Measurements from ENCODE around the gene KPNA2. TPM values are rescaled to one million over a fixed set of nuclear protein-coding genes. Genes with fewer than 3 reads are reported as not detected.
"Not testable (repeated sequence)": the region's sequence is repeated elsewhere in the genome, so short reads cannot be mapped to it uniquely, and the experiment has no call there.

KPNA2 gene
- polyA plus RNA-seq, 3 donors: 23.2 to 36.1 (median 23.2) TPM

DNA sequence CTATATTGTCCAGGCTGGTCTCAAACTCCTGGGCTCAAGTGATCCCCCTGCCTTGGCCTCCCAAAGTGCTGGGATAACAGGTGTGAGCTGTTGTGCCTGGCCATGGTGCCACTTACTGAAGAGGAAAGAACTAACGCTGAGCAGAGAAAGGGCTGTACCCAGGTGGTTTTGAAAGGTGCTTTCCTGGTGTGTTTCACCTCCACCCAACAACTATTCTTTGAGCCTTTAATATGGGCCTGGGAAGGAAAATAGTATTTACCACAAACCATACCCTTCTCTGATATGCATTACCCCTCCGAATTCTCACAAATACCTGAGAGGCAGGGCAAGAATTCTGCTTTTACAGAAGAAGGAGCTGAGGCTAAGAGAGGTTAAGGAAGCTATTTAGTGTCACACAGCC lies 24.8 kb downstream of the KPNA2 start:
- WGBS (ENCODE audit: insufficient coverage): no CpG with 5 or more reads among the region's 2 CpGs
- H3K9ac ChIP-seq (ENCODE audit: insufficient read depth, low read length, poor library complexity, severe bottlenecking): no peak overlapping the region
- H3K79me2 ChIP-seq (ENCODE audit: insufficient read depth, low read length): no peaks in the 10 kb centered on the region
- Mint-ChIP-seq H3K27me3 (ENCODE audit: low read depth in 3 of 3) (peaks cover 2 to 4% (median 4%) of the 10 kb centered on the region in 3 donors), H3K36me3 (no peaks in the 10 kb centered on the region), H3K4me3 (no peak overlapping the region), H3K9me3 (no peaks in the 10 kb centered on the region), H3K27ac (no peak overlapping the region), H3K4me1 (peaks cover 4% of the 10 kb centered on the region)
- H3K4me2 ChIP-seq (replicated peaks; ENCODE audit: extremely low read depth, low read length, poor library complexity, severe bottlenecking): no peak overlapping the region
- no peaks in the 10 kb centered on the region for H3K4me1 ChIP-seq (ENCODE audit: control insufficient read depth in 1 of 2, insufficient read depth in 2 of 2, low read length in 2 of 2)
- TF ChIP-seq, protein P1, sequence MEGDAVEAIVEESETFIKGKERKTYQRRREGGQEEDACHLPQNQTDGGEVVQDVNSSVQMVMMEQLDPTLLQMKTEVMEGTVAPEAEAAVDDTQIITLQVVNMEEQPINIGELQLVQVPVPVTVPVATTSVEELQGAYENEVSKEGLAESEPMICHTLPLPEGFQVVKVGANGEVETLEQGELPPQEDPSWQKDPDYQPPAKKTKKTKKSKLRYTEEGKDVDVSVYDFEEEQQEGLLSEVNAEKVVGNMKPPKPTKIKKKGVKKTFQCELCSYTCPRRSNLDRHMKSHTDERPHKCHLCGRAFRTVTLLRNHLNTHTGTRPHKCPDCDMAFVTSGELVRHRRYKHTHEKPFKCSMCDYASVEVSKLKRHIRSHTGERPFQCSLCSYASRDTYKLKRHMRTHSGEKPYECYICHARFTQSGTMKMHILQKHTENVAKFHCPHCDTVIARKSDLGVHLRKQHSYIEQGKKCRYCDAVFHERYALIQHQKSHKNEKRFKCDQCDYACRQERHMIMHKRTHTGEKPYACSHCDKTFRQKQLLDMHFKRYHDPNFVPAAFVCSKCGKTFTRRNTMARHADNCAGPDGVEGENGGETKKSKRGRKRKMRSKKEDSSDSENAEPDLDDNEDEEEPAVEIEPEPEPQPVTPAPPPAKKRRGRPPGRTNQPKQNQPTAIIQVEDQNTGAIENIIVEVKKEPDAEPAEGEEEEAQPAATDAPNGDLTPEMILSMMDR (IDR thresholded peaks at IDR 0.05): no peak
- H3K27me3 ChIP-seq (ENCODE audit: control insufficient read depth in 2 of 2, insufficient read depth in 2 of 2, low read length in 2 of 2): no peaks in the 10 kb centered on the region
- H3K27ac ChIP-seq (ENCODE audit: low read depth in 1 of 2, low read length in 2 of 2): no peak overlapping the region
- no peak for DNase-seq
- H3K9me3 ChIP-seq (replicated peaks in 1 of 2; ENCODE audit: control insufficient read depth in 1 of 2, insufficient read depth in 1 of 2, low read length in 2 of 2): no peaks in the 10 kb centered on the region
- H4K20me1 ChIP-seq (ENCODE audit: insufficient read depth, low read length): no peaks in the 10 kb centered on the region
- no peaks in the 10 kb centered on the region for H3K36me3 ChIP-seq (replicated peaks in 1 of 2; ENCODE audit: control insufficient read depth in 1 of 2, insufficient read depth in 2 of 2, low read length in 2 of 2)
- no peak overlapping the region for H2AFZ ChIP-seq (ENCODE audit: insufficient read depth, low read depth, low read length, poor library complexity, severe bottlenecking)
- intact Hi-C loops (cut with micrococcal nuclease): no loop called here
- H3K4me3 ChIP-seq (replicated peaks in 1 of 3; ENCODE audit: low read depth in 2 of 3, low read length in 3 of 3): no peak overlapping the region

DNA sequence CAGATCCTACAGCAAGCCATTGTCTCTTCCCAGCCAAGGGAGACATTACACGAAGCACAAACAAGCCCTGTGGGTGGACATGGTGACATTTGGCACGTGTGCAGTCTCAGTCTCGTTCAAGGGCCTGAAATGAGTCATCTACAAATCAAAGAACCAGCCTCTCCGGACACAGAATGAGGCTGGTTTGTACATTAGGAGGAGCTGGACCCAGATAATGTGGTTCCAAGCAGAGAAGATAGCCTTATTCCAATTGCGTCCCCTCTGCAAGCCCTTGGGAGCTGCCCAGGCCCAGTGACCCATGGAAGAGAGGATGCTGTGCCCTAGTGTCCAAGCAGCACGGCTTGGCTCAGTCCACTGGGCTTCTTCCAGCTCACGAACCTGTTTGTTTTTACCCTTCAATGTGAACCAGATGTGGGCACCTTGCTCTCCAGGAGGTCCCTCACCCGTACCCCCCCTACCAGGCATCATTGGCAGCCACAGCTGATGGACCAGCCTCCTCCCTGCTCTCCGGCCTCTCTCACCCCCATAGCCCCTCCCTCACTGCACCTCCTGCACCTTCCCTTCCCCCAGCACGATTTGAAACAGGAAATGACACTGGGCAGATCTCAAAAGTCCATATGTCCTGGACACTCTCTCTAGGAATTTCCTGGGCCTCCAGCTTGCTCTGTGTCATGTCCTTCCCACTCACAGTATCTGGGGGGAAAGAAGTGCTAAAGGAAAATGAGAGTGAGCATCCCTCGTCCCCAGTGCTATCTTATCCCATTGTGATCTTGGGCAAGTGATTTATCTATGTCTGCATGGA lies 26.2 kb downstream of the KPNA2 start:
- Histone ChIP-seq H3K4me3 (replicated peaks in 1 of 3; ENCODE audit: low read depth in 2 of 3, low read length in 3 of 3) (no peak overlapping the region), H2AFZ (ENCODE audit: insufficient read depth, low read depth, low read length, poor library complexity, severe bottlenecking) (no peak overlapping the region), H3K4me2 (replicated peaks; ENCODE audit: extremely low read depth, low read length, poor library complexity, severe bottlenecking) (no peak overlapping the region), H3K79me2 (ENCODE audit: insufficient read depth, low read length) (no peaks in the 10 kb centered on the region), H3K9me3 (replicated peaks in 1 of 2; ENCODE audit: control insufficient read depth in 1 of 2, insufficient read depth in 1 of 2, low read length in 2 of 2) (no peaks in the 10 kb centered on the region), H3K36me3 (replicated peaks in 1 of 2; ENCODE audit: control insufficient read depth in 1 of 2, insufficient read depth in 2 of 2, low read length in 2 of 2) (no peaks in the 10 kb centered on the region), H3K27me3 (ENCODE audit: control insufficient read depth in 2 of 2, insufficient read depth in 2 of 2, low read length in 2 of 2) (no peaks in the 10 kb centered on the region), H4K20me1 (ENCODE audit: insufficient read depth, low read length) (no peaks in the 10 kb centered on the region), H3K27ac (ENCODE audit: low read depth in 1 of 2, low read length in 2 of 2) (no peak overlapping the region), H3K9ac (ENCODE audit: insufficient read depth, low read length, poor library complexity, severe bottlenecking) (no peak overlapping the region), H3K4me1 (ENCODE audit: control insufficient read depth in 1 of 2, insufficient read depth in 2 of 2, low read length in 2 of 2) (no peaks in the 10 kb centered on the region)
- no peak overlapping the region for H3K4me3 Mint-ChIP-seq
- H3K4me1 Mint-ChIP-seq: peaks cover 4% of the 10 kb centered on the region
- H3K27me3 Mint-ChIP-seq (ENCODE audit: low read depth in 3 of 3): peaks cover 2 to 4% (median 4%) of the 10 kb centered on the region in 3 donors
- H3K27ac Mint-ChIP-seq: no peak overlapping the region
- intact Hi-C loops (cut with micrococcal nuclease): no loop called here
- no peaks in the 10 kb centered on the region for H3K36me3 Mint-ChIP-seq
- no peak for DNase-seq
- TF ChIP-seq, protein P1 (IDR thresholded peaks at IDR 0.05): no peak
- no peaks in the 10 kb centered on the region for H3K9me3 Mint-ChIP-seq
- 64% methylated on average over 6 of the region's 11 CpGs for WGBS (ENCODE audit: insufficient coverage)

DNA sequence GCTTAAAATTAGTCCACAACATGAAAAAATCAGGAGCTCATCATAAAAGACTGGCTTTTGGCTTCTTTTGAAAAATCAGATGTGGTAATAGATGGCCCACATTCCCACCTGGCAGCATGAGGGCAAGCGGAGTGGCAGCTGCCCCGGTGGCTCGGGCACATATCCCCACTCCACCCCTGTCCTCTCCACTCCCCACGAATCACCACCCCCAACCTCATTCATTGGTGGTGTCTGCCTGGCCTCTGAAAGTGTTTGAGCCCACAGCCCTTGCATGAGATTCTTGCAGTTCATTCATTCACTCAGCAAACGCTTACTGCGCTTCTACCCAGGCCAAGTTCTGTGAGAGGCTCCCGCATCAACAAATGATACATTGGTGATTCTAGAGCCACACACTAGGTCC lies 29.8 kb downstream of the KPNA2 start:
- intact Hi-C loops (cut with micrococcal nuclease); H3K4me1 Mint-ChIP-seq; H3K4me3 Mint-ChIP-seq: not testable (repeated sequence)

More for the DNA sequence above, 29.8 kb downstream of the KPNA2 start:
- not testable (repeated sequence) for H3K9me3 Mint-ChIP-seq; H2AFZ ChIP-seq (ENCODE audit: insufficient read depth, low read depth, low read length, poor library complexity, severe bottlenecking); H3K36me3 ChIP-seq (replicated peaks in 1 of 2; ENCODE audit: control insufficient read depth in 1 of 2, insufficient read depth in 2 of 2, low read length in 2 of 2); H3K4me3 ChIP-seq (replicated peaks in 1 of 3; ENCODE audit: low read depth in 2 of 3, low read length in 3 of 3); H3K9ac ChIP-seq (ENCODE audit: insufficient read depth, low read length, poor library complexity, severe bottlenecking); H3K4me2 ChIP-seq (replicated peaks; ENCODE audit: extremely low read depth, low read length, poor library complexity, severe bottlenecking); H3K27ac ChIP-seq (ENCODE audit: low read depth in 1 of 2, low read length in 2 of 2); H3K27me3 ChIP-seq (ENCODE audit: control insufficient read depth in 2 of 2, insufficient read depth in 2 of 2, low read length in 2 of 2); H4K20me1 ChIP-seq (ENCODE audit: insufficient read depth, low read length); H3K36me3 Mint-ChIP-seq; H3K79me2 ChIP-seq (ENCODE audit: insufficient read depth, low read length); DNase-seq; H3K4me1 ChIP-seq (ENCODE audit: control insufficient read depth in 1 of 2, insufficient read depth in 2 of 2, low read length in 2 of 2); H3K9me3 ChIP-seq (replicated peaks in 1 of 2; ENCODE audit: control insufficient read depth in 1 of 2, insufficient read depth in 1 of 2, low read length in 2 of 2); H3K27me3 Mint-ChIP-seq (ENCODE audit: low read depth in 3 of 3); H3K27ac Mint-ChIP-seq
- 87% methylated on average over 7 of the region's 7 CpGs for WGBS (ENCODE audit: insufficient coverage)

Data from CD14-positive monocyte (primary cell).